GM21360 (cell line): ENCODE results near the gene TMEM107.
A peak's percentile ranks its signal among the peaks of the same experiment; 100 is the strongest.

Experiments
- ATAC-seq: cut with Tn5 transposase; IDR thresholded peaks from one replicate; pipeline ENCODE4 v1.9.1; 2021; ENCODE audit warnings: mild to moderate bottlenecking, moderate library complexity; ENCODE audit not compliant: unreplicated experiment

Gene TMEM107

GRCh38 chr17:8151641-8152111, 24.5 kb downstream of the TMEM107 start:
- ATAC-seq: no peak

- peak; percentile 32 for ATAC-seq
These were observed 25.0 kb downstream of the TMEM107 start for GRCh38 chr17:8151120-8151640.

GRCh38 chr17:8150194-8151119, 25.7 kb downstream of the TMEM107 start:
- ATAC-seq: no peak

- ATAC-seq: no peak
These were observed 26.6 kb downstream of the TMEM107 start for GRCh38 chr17:8149419-8150193.

- no peak for ATAC-seq
These were observed 27.6 kb downstream of the TMEM107 start for GRCh38 chr17:8148560-8148959.

- ATAC-seq: no peak
These were observed 28.3 kb downstream of the TMEM107 start for GRCh38 chr17:8147805-8148404.

- no peak for ATAC-seq
These were observed 28.9 kb downstream of the TMEM107 start for GRCh38 chr17:8147141-8147804.

- ATAC-seq: no peak
These were observed 29.6 kb downstream of the TMEM107 start for GRCh38 chr17:8146381-8147140.

- no peak for ATAC-seq
These were observed 30.4 kb downstream of the TMEM107 start for GRCh38 chr17:8145811-8146210.

GRCh38 chr17:8144401-8145231, 31.6 kb downstream of the TMEM107 start:
- no peak for ATAC-seq

GRCh38 chr17:8143581-8144400, 32.4 kb downstream of the TMEM107 start:
- ATAC-seq: no peak

- ATAC-seq: no peak
These were observed 33.1 kb downstream of the TMEM107 start for GRCh38 chr17:8142887-8143580.

GRCh38 chr17:8142158-8142886, 33.9 kb downstream of the TMEM107 start:
- no peak for ATAC-seq

GRCh38 chr17:8141741-8142140, 34.4 kb downstream of the TMEM107 start:
- ATAC-seq: no peak

GRCh38 chr17:8141045-8141444, 35.1 kb downstream of the TMEM107 start:
- ATAC-seq: no peak

- ATAC-seq: no peak
These were observed 35.8 kb downstream of the TMEM107 start for GRCh38 chr17:8140065-8141029.
